Neural progenitor cell (in vitro differentiated cells): ENCODE measurements around the gene PDHB. TPM values are rescaled to one million over a fixed set of nuclear protein-coding genes. Genes with fewer than 3 reads are reported as not detected.

ENCODE experiments used
- DNase-seq: peaks from one replicate; pipeline ENCODE4 v3.0.0-alpha.2; 2016; ENCODE audit warnings: low spot score
- H2AFZ ChIP-seq: fragments of 200-600 bp; sonication (generic); replicated peaks from 2 replicates; pipeline ENCODE4 v1.6.1; 2016; ENCODE audit warnings: antibody characterized with exemption
- H3F3A ChIP-seq: fragments of 200-600 bp; sonication (generic); 2 replicates; pipeline ENCODE4 v1.6.1; 2016; ENCODE audit warnings: antibody characterized with exemption, low read depth
- H3K27ac ChIP-seq: fragments of 200-600 bp; sonication (generic); 2 replicates; pipeline ENCODE4 v1.5.1; 2016; ENCODE audit warnings: mild to moderate bottlenecking
- H3K27me3 ChIP-seq: fragments of 200-600 bp; sonication (generic); 2 replicates; pipeline ENCODE4 v1.6.1; 2016; ENCODE audit warnings: mild to moderate bottlenecking, moderate library complexity
- H3K36me3 ChIP-seq: fragments of 200-600 bp; sonication (generic); 2 replicates; pipeline ENCODE4 v1.5.1; 2016
- H3K4me1 ChIP-seq: fragments of 200-600 bp; sonication (generic); 2 replicates; pipeline ENCODE4 v1.6.1; 2016; ENCODE audit warnings: mixed run types
- H3K4me2 ChIP-seq: fragments of 200-600 bp; sonication (generic); 2 replicates; pipeline ENCODE4 v1.6.1; 2016
- H3K4me3 ChIP-seq: fragments of 200-600 bp; sonication (generic); 2 replicates; pipeline ENCODE4 v1.5.1; 2016
- H3K79me2 ChIP-seq: fragments of 200-600 bp; sonication (generic); 2 replicates; pipeline ENCODE4 v1.6.1; 2016; ENCODE audit warnings: low read depth
- H3K9ac ChIP-seq: fragments of 200-600 bp; sonication (generic); 2 replicates; pipeline ENCODE4 v1.6.1; 2016
- H3K9me3 ChIP-seq: fragments of 200-600 bp; sonication (generic); 2 replicates; pipeline ENCODE4 v1.5.1; 2016; ENCODE audit warnings: low read depth
- H4K20me1 ChIP-seq: fragments of 200-600 bp; sonication (generic); 2 replicates; pipeline ENCODE4 v1.6.1; 2016; ENCODE audit warnings: low read depth
- H3K27ac Mint-ChIP-seq: 3 replicates; pipeline ENCODE4 v1.8.0; 2021; ENCODE audit warnings: mixed read lengths
- H3K27me3 Mint-ChIP-seq: 2 replicates; pipeline ENCODE4 v1.8.0; 2022; ENCODE audit warnings: low read depth, mild to moderate bottlenecking, inconsistent platforms, moderate library complexity, mixed read lengths; ENCODE audit not compliant: insufficient read depth
- H3K36me3 Mint-ChIP-seq: 3 replicates; pipeline ENCODE4 v1.8.0; 2021; ENCODE audit warnings: mixed read lengths
- H3K4me1 Mint-ChIP-seq: 3 replicates; pipeline ENCODE4 v1.8.0; 2021; ENCODE audit warnings: mixed read lengths
- H3K4me3 Mint-ChIP-seq: 3 replicates; pipeline ENCODE4 v1.8.0; 2021; ENCODE audit warnings: mild to moderate bottlenecking, moderate library complexity, mixed read lengths
- H3K9me3 Mint-ChIP-seq: 3 replicates; pipeline ENCODE4 v1.8.0; 2020; ENCODE audit warnings: mixed read lengths
- EZH2 ChIP-seq: fragments of 200-600 bp; sonication (generic); IDR thresholded peaks from 2 replicates; pipeline ENCODE4 v1.6.1; 2017; ENCODE audit warnings: antibody characterized with exemption, mild to moderate bottlenecking, moderate library complexity
- EZH2phosphoT487 ChIP-seq: fragments of 200-600 bp; sonication (generic); IDR thresholded peaks from 2 replicates; pipeline ENCODE4 v1.6.1; 2017; ENCODE audit warnings: antibody characterized with exemption
- total RNA-seq: library from RNA; depleted of rRNA; stranded (reverse); fragments of >200 nt; gene quantifications from 2 replicates; pipeline ENCODE4 v1.2.3, GENCODE V29; 2015; ENCODE audit warnings: low replicate concordance
- TF ChIP-seq, protein P1 (sequence below): fragments of 200-600 bp; sonication (generic); IDR thresholded peaks from 2 replicates; pipeline ENCODE4 v1.5.1; 2017; ENCODE audit warnings: antibody characterized with exemption, mild to moderate bottlenecking

Gene PDHB
- total RNA-seq, 1 donor from 2014 or later: 155 TPM

DNA sequence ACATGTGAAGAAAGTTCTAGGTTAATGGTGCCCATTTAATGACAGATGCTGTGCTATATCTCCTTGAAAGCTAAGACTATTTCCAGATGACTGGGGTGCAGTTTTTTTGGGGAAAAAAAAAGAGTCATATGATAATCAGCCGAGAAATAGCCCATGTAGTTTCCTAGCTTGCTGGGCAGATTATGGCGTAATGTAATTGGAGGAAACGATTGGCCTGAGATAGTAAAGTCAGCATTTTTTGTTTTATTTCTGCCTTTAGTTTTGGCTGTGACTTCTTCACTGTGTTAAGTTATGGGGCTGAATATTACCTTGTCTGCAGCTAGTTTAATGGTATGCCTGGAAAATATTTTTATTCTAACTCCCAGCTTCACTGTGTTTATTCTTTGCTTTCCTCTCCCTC lies 24.0 kb downstream of the PDHB start:
- TF ChIP-seq, protein P1, sequence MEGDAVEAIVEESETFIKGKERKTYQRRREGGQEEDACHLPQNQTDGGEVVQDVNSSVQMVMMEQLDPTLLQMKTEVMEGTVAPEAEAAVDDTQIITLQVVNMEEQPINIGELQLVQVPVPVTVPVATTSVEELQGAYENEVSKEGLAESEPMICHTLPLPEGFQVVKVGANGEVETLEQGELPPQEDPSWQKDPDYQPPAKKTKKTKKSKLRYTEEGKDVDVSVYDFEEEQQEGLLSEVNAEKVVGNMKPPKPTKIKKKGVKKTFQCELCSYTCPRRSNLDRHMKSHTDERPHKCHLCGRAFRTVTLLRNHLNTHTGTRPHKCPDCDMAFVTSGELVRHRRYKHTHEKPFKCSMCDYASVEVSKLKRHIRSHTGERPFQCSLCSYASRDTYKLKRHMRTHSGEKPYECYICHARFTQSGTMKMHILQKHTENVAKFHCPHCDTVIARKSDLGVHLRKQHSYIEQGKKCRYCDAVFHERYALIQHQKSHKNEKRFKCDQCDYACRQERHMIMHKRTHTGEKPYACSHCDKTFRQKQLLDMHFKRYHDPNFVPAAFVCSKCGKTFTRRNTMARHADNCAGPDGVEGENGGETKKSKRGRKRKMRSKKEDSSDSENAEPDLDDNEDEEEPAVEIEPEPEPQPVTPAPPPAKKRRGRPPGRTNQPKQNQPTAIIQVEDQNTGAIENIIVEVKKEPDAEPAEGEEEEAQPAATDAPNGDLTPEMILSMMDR: no peak
- TF ChIP-seq EZH2phosphoT487 (no peak), EZH2 (no peak)
- H3K9me3 Mint-ChIP-seq: no peaks in the 10 kb centered on the region
- peaks cover 19% of the 10 kb centered on the region for H3F3A ChIP-seq
- DNase-seq: no peak
- no peak overlapping the region for H3K27ac Mint-ChIP-seq
- H3K4me2 ChIP-seq: no peak overlapping the region
- H4K20me1 ChIP-seq: no peaks in the 10 kb centered on the region
- H3K36me3 ChIP-seq: no peaks in the 10 kb centered on the region
- H3K36me3 Mint-ChIP-seq: peaks cover 13% of the 10 kb centered on the region
- H3K4me1 ChIP-seq: peaks cover 23% of the 10 kb centered on the region
- peaks cover 6% of the 10 kb centered on the region for H3K27me3 Mint-ChIP-seq
- no peak overlapping the region for H2AFZ ChIP-seq
- no peaks in the 10 kb centered on the region for H3K9me3 ChIP-seq
- H3K9ac ChIP-seq: no peak overlapping the region
- H3K27ac ChIP-seq: no peak overlapping the region
- H3K79me2 ChIP-seq: no peaks in the 10 kb centered on the region
- peaks cover 2% of the 10 kb centered on the region for H3K4me1 Mint-ChIP-seq
- H3K4me3 Mint-ChIP-seq: no peak overlapping the region
- H3K27me3 ChIP-seq: no peaks in the 10 kb centered on the region
- H3K4me3 ChIP-seq: no peak overlapping the region

DNA sequence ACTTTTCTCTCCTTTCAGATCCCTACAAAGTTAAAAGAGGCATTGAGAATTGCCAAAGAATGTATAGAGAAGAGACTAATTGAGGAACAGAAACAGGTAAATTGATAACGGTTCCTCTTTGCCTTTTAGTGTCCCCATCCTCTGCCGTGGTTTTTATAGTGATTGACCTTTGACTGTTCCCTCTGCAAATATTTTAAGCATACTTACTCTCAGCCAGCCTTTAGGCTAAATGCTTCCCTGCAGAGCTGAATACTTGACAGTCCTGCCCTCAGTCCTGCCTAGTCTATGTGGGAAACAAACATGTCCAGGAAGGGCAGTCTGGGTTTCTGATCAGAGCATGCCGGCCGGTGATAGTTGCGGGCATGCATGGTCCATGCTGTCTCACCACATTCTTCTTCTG lies 24.7 kb downstream of the PDHB start:
- no peaks in the 10 kb centered on the region for H4K20me1 ChIP-seq
- H3K27ac ChIP-seq: no peak overlapping the region
- no peaks in the 10 kb centered on the region for H3K9me3 ChIP-seq
- no peak overlapping the region for H3K4me2 ChIP-seq
- Mint-ChIP-seq H3K36me3 (peaks cover 13% of the 10 kb centered on the region), H3K27ac (no peak overlapping the region), H3K27me3 (peaks cover 6% of the 10 kb centered on the region), H3K4me3 (no peak overlapping the region), H3K4me1 (peaks cover 9% of the 10 kb centered on the region), H3K9me3 (no peaks in the 10 kb centered on the region)
- no peaks in the 10 kb centered on the region for H3K79me2 ChIP-seq
- no peak for DNase-seq
- TF ChIP-seq, protein P1: no peak
- TF ChIP-seq EZH2phosphoT487 (no peak), EZH2 (no peak)
- no peak overlapping the region for H3K9ac ChIP-seq
- no peak overlapping the region for H3K4me3 ChIP-seq
- no peaks in the 10 kb centered on the region for H3K36me3 ChIP-seq
- H3K27me3 ChIP-seq: no peaks in the 10 kb centered on the region
- H3F3A ChIP-seq: peaks cover 13% of the 10 kb centered on the region
- H3K4me1 ChIP-seq: peaks cover 17% of the 10 kb centered on the region
- H2AFZ ChIP-seq: no peak overlapping the region

DNA sequence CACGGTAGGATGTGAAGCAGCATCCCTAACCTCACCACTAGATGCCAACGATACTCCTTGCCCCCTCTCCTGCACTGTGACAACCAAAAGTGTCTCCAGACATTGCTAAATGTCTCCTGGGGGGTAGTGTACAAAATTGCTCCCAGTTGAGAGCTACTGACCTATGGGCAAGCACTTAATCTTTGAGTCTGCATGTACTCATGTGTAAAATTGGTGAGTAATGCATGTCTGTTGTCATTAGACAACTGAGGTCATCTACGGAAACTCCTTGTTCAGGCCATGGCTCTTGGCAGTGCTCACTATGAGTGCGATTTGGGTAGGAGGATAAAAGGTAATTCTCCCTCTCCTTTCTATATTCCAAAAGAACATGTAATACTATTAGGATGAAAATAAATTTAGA lies 29.2 kb downstream of the PDHB start:
- no peak overlapping the region for H3K4me2 ChIP-seq
- no peaks in the 10 kb centered on the region for H3K36me3 ChIP-seq
- peaks cover 10% of the 10 kb centered on the region for H3K4me1 Mint-ChIP-seq
- no peak overlapping the region for H3K9ac ChIP-seq
- no peaks in the 10 kb centered on the region for H3F3A ChIP-seq
- H3K27ac Mint-ChIP-seq: no peak overlapping the region
- no peak overlapping the region for H3K4me3 ChIP-seq
- no peak overlapping the region for H3K27ac ChIP-seq
- H3K9me3 Mint-ChIP-seq: no peaks in the 10 kb centered on the region
- H3K79me2 ChIP-seq: no peaks in the 10 kb centered on the region
- TF ChIP-seq, protein P1: no peak
- no peak for TF ChIP-seq EZH2
- TF ChIP-seq EZH2phosphoT487: no peak
- H2AFZ ChIP-seq: no peak overlapping the region
- DNase-seq: no peak
- no peaks in the 10 kb centered on the region for H4K20me1 ChIP-seq
- H3K9me3 ChIP-seq: no peaks in the 10 kb centered on the region
- H3K4me3 Mint-ChIP-seq: no peak overlapping the region
- H3K36me3 Mint-ChIP-seq: peaks cover 15% of the 10 kb centered on the region
- no peaks in the 10 kb centered on the region for H3K4me1 ChIP-seq
- H3K27me3 ChIP-seq: no peaks in the 10 kb centered on the region
- H3K27me3 Mint-ChIP-seq: peaks cover 6% of the 10 kb centered on the region
